Stimulated activated CD8-positive, alpha-beta memory T cell treated with anti-CD3 and anti-CD28 coated beads, Interleukin-2, amount 100 ng/mL, for 48 hours (primary cell): ENCODE measurements around the gene MBP.

Source experiments
- DNase-seq, 2 donors: peaks; one replicate each; pipeline ENCODE4 v3.0.0-alpha.2; 2020; ENCODE audit warnings: low read depth in 2 of 2

Gene MBP

GRCh38 chr18:77084688-77085035, 47.9 kb downstream of the MBP start:
- no peak for DNase-seq

GRCh38 chr18:77082316-77082955, 50.1 kb downstream of the MBP start:
- DNase-seq, result no peak

GRCh38 chr18:77081390-77081778, 51.2 kb downstream of the MBP start:
- no peak for DNase-seq

- no peak for DNase-seq
These were observed 52.5 kb downstream of the MBP start for GRCh38 chr18:77079954-77080682.

- DNase-seq, result no peak
These were observed 53.5 kb downstream of the MBP start for GRCh38 chr18:77079088-77079487.

DNA sequence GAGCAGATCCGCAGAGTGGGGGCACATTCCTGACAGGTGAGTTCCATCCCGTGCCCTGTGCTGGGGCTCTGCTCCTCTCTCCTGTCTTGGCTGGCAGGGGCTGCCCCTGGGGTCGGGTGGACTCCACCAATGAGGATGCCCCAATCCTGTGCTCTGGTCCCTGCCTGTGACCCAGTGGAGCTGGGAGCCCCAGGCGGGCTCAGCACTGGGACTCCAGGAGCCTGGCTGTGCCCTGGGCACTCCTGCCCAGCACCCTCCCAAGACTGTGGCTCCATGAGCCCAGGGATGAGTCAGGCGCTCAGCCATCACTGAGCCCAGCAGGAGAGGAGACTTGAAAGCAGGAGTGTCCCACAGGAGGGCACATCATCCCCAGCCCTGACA, 53.9 kb downstream of the MBP start:
- no peak for DNase-seq

- DNase-seq, result no peak
These were observed 54.5 kb downstream of the MBP start for GRCh38 chr18:77077941-77078689.

- no peak for DNase-seq
These were observed 55.2 kb downstream of the MBP start for GRCh38 chr18:77077401-77077800.

- no peak for DNase-seq
These were observed 56.5 kb downstream of the MBP start for GRCh38 chr18:77076111-77076510.

DNA sequence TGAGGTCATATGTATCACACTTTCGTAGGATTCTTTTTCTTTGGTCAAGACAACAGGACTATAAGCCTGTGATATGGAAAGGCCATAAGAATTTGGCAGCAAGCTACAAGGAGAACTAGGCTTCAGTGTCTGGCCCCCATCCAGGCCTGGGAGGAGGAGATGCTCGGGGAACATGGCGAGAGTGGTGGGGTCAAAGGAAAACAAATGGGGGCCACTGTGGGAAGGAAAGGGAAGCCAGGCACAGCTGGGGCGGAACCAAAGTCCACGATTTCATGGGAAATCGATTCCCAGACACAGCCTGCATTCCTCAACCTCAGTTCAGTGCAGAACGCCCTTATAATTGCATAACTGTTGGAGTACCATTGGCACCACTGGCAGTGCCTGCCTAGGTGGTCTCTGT, 58.2 kb downstream of the MBP start:
- DNase-seq, result no peak

GRCh38 chr18:77073336-77074093, 59.1 kb downstream of the MBP start:
- DNase-seq, result no peak

GRCh38 chr18:77072566-77072965, 60.0 kb downstream of the MBP start:
- DNase-seq, result no peak

- no peak for DNase-seq
These were observed 60.8 kb downstream of the MBP start for GRCh38 chr18:77071711-77072292.

DNA sequence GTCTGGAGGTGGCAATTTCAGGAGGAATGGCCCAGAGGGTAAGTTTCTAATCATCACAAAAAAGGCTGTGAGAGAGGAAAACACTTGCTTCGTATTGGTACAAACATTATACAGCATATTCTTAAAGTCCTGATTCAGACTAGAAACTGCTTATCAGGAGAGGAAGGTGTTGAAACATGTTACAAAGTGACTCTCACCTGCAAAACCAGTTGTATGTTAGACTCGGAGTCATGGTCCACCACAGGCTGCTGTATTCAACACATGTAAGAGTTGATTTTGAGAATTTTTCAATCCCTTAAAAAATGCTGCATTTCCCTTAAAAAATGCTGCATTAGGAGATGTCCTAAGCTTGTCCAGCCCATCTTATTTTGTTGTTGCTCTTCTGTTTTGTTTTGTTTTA, 61.5 kb downstream of the MBP start:
- DNase-seq, result no peak

- DNase-seq, result no peak
These were observed 62.0 kb downstream of the MBP start for GRCh38 chr18:77070627-77071026.

DNA sequence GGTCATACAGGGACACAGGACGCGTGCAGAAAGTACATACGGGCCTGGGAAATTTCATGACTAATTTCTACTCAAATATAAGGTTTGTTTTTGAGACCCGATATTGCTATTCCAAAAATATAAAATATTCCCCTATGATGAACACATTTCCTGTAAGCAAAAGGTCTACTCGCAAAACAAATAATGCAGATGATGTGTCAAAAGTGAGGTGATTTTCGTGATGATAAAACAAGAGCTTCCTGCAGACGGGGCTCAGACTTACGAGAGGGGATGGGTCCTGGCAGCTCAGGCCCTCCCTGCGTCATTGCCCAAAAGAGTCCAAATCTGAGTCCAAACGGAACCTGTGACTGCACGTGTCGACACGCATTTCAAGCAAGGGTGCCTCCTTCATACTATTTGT, 62.7 kb downstream of the MBP start:
- DNase-seq, result no peak

DNA sequence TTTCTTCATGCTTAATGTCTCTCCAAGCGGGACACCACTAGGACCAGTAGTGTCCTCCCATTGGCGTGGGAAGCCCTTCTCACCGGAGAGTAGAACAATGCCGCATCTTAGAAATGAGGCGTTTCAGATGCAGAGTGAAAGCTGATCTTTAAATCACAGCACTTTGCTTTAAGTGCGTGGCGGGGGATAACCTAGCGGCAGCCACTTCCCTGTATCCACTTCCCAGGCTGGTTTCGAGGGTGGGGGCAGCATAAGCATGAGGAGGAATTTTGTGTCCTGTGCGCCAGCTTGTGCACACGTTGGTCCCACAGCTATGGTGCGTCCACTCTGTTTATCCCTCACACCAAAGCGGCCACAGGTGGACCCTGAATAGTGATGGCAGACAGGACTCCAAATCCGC, 63.1 kb downstream of the MBP start:
- DNase-seq, result no peak

- no peak for DNase-seq
These were observed 64.0 kb downstream of the MBP start for GRCh38 chr18:77068321-77069312.

GRCh38 chr18:77067291-77068061, 65.1 kb downstream of the MBP start:
- peak; percentile 55 to 59 for DNase-seq

DNA sequence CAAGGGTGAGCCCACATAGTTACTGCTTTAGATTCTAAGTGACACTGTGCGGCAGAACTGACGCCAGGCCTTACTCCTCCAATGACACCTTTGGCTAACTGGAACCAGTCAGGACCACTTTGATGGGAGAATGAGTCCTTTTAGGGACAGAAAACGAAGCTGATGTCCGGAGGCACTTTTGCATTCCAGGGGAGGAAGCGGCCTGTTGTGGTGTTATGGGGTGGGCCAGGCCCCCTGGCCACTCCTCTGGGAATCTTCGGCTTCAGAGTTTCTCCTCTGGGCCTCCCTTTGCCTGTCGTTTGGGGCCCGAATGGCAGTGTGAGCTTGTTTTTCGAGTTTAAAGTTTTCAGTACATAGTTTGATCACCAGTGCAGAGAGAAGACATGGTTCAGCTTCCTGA, 65.9 kb downstream of the MBP start:
- DNase-seq, result no peak
